ENCODE results near the gene SEMA6A.

DNA sequence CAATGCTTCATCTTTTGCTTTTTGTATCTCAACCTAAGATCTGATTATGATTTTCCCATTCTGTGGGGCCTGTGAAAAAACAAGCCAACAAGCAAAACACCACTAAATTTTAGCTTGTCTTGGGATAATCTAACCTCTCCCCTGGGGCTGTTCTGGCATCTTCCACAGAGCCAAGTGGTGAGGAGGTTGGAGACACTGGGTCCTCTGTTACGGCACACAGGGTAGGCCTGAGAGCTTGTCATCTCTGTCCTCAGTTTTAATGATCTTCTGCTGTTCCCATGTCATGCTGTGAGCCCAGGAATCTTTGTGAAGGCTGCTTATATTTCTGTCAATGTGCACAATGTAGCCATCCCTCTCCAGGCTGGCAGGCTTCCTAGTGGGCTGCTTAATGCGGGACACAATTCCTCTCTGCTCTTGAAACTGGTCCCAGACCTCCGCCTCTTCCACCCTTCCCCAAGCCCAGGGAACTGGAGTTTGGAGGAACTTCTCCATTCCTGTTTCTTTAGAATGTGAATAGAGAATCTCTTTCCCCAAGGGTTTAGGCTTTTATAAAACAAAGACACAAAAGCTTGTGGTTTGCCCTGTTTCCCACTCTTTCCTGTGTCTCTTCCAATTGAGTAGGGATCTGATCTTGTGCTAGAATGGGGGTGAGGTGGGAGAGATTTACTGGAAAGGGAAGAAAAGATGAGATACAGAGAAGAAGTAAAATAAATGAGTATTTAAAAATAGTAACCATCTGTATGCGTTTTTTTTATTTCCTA, 30.9 kb upstream of the SEMA6A start:
- no peak for TF ChIP-seq CSDC2 (CRISPR knock-in tag; IDR thresholded peaks at IDR 0.05)
- TF ChIP-seq PPARA (CRISPR knock-in tag; IDR thresholded peaks at IDR 0.05; ENCODE audit: borderline replicate concordance), result no peak
- no peak for TF ChIP-seq CREB5 (CRISPR knock-in tag; IDR thresholded peaks at IDR 0.05; ENCODE audit: low read depth)
- TF ChIP-seq ZNF565 (CRISPR knock-in tag; conservative IDR thresholded peaks at IDR 0.05; ENCODE audit: low read depth), result no peak
- TF ChIP-seq GLIS3 (CRISPR knock-in tag; IDR thresholded peaks at IDR 0.05), result no peak
- TF ChIP-seq ZNF70 (CRISPR knock-in tag; IDR thresholded peaks at IDR 0.05), result no peak
- TF ChIP-seq, protein P1, sequence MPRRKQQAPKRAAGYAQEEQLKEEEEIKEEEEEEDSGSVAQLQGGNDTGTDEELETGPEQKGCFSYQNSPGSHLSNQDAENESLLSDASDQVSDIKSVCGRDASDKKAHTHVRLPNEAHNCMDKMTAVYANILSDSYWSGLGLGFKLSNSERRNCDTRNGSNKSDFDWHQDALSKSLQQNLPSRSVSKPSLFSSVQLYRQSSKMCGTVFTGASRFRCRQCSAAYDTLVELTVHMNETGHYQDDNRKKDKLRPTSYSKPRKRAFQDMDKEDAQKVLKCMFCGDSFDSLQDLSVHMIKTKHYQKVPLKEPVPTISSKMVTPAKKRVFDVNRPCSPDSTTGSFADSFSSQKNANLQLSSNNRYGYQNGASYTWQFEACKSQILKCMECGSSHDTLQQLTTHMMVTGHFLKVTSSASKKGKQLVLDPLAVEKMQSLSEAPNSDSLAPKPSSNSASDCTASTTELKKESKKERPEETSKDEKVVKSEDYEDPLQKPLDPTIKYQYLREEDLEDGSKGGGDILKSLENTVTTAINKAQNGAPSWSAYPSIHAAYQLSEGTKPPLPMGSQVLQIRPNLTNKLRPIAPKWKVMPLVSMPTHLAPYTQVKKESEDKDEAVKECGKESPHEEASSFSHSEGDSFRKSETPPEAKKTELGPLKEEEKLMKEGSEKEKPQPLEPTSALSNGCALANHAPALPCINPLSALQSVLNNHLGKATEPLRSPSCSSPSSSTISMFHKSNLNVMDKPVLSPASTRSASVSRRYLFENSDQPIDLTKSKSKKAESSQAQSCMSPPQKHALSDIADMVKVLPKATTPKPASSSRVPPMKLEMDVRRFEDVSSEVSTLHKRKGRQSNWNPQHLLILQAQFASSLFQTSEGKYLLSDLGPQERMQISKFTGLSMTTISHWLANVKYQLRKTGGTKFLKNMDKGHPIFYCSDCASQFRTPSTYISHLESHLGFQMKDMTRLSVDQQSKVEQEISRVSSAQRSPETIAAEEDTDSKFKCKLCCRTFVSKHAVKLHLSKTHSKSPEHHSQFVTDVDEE (CRISPR knock-in tag; IDR thresholded peaks at IDR 0.05), result no peak
- TF ChIP-seq ZNF8 (CRISPR knock-in tag; IDR thresholded peaks at IDR 0.05), result no peak
- TF ChIP-seq PATZ1 (CRISPR knock-in tag; IDR thresholded peaks at IDR 0.05; ENCODE audit: borderline replicate concordance), result no peak
- TF ChIP-seq ZFP30 (CRISPR knock-in tag; IDR thresholded peaks at IDR 0.05), result no peak
- no peak for TF ChIP-seq TCF4 (CRISPR knock-in tag; IDR thresholded peaks at IDR 0.05; ENCODE audit: borderline replicate concordance)
- no peak for TF ChIP-seq RARB (CRISPR knock-in tag; IDR thresholded peaks at IDR 0.05)
- no peak for TF ChIP-seq ZFP3 (CRISPR knock-in tag; IDR thresholded peaks at IDR 0.05)
- no peak for TF ChIP-seq ISL1 (CRISPR knock-in tag; IDR thresholded peaks at IDR 0.05)
